ENCODE measurements around the gene TEFM.

DNA sequence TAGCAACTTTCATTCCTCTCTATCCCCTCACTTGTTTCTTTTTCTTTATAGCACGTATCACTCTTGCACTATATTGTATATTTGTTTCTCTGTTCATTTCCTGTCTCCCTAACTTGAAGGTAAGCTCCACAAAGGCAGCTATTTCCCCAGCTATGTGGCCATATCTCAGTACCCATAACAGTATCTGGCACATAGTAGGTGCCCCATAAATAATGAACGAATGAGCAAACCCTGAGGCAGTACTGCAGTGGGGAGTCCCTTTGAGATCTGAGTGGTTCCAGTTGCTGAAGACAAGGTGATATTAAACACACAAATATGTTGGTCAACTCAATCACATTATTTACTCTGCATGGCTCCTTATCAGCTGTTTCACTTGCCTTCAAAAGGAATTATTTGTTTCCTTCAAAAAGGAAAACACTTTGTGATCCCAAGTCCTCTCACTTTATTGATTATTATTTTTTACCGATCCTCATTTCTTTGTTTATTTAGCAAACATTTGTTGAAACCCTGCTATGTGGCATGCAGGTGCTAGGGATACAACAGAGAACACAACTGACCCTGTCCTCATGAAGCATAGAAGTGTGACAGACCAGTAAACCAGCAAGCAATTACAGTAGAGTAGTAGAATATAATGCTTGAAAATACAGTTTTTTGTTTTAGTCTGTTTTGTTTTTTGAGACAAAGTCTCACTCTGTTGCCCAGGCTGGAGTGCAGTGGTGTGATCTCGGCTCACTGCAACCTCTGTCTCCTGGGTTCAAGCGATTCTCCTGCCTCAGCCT, 10.0 kb upstream of the TEFM start:
- TF ChIP-seq EZH2phosphoT487 (IDR thresholded peaks at IDR 0.05; ENCODE audit: borderline replicate concordance, low read length) = no peak
- no peak for TF ChIP-seq CTCF (IDR thresholded peaks at IDR 0.05; ENCODE audit: low read depth, low read length, poor library complexity, severe bottlenecking)

Measured in DOHH2 (cell line).